Peyer's patch (tissue), 4 donors: ENCODE results near the gene LGI4. TPM values are rescaled to one million over a fixed set of nuclear protein-coding genes. Genes with fewer than 3 reads are reported as not detected.

Experiments
- DNase-seq, 3 donors: peaks; one replicate each; pipeline ENCODE4 v3.0.0-alpha.2; 2017 to 2019
- H3K27ac ChIP-seq, 4 donors: fragments of 200-600 bp; sonication (generic); one replicate each; pipeline ENCODE4 v1.5.1; 2016 to 2019
- H3K27me3 ChIP-seq, 2 donors: fragments of 200-600 bp; sonication (generic); one replicate each; pipeline ENCODE4 v1.5.1; 2019
- H3K36me3 ChIP-seq, 3 donors: fragments of 200-600 bp; sonication (generic); one replicate each; pipeline ENCODE4 v1.5.1; 2016 to 2019
- H3K4me1 ChIP-seq, 4 donors: fragments of 200-600 bp; sonication (generic); one replicate each; pipeline ENCODE4 v1.5.1; 2016 to 2019
- H3K4me3 ChIP-seq, 4 donors: fragments of 200-600 bp; sonication (generic); 1 replicate in 3 of 4; 2 replicates in 1 of 4; pipeline ENCODE4 v1.5.1; 2016 to 2019; ENCODE audit warnings: mild to moderate bottlenecking in 1 of 4
- H3K9me3 ChIP-seq, 4 donors: fragments of 200-600 bp; sonication (generic); one replicate each; pipeline ENCODE4 v1.5.1; 2016 to 2019; ENCODE audit warnings: mild to moderate bottlenecking in 1 of 4
- CTCF ChIP-seq, 6 experiments: fragments of 450-650 bp in 4 of 6; fragments of 200-600 bp in 2 of 6; sonication (generic) in 1 of 6; IDR thresholded peaks; one replicate each; pipeline ENCODE4 v1.5.1; 2017 to 2019; ENCODE audit warnings: antibody characterized with exemption in 6 of 6, mild to moderate bottlenecking in 3 of 6, moderate library complexity in 1 of 6
- POLR2A ChIP-seq, 2 donors: fragments of 450-650 bp; IDR thresholded peaks; one replicate each; pipeline ENCODE4 v1.5.1; 2017; ENCODE audit warnings: antibody characterized with exemption in 2 of 2, mild to moderate bottlenecking in 2 of 2, moderate library complexity in 2 of 2
- total RNA-seq, 4 donors: library from RNA; depleted of rRNA; stranded (reverse); fragments of >200 nt; gene quantifications; one replicate each; pipeline ENCODE4 v1.1.0, GENCODE V29; 2016

LGI4 gene
- total RNA-seq, 4 donors from 2014 or later: 6.1 to 37.3 (median 14.4) TPM

GRCh38 chr19:35118268-35119020 is 16.4 kb downstream of the LGI4 start:
- Histone ChIP-seq H3K27ac (peak overlapping the region in 3 of 4 donors; percentile 79 to 97 (median 85)), H3K27me3 (no peaks in the 10 kb centered on the region), H3K4me1 (peaks cover 0 to 40% (median 4%) of the 10 kb centered on the region in 4 donors), H3K36me3 (peaks cover 0 to 20% (median 0%) of the 10 kb centered on the region in 3 donors), H3K9me3 (no peaks in the 10 kb centered on the region), H3K4me3 (peak overlapping the region in 2 of 4 donors; percentile 56 to 68)
- peak in 1 of 3 donors; percentile 68 for DNase-seq
- TF ChIP-seq POLR2A (IDR thresholded peaks at IDR 0.05) (peak in 1 of 2 donors; percentile 67), CTCF (IDR thresholded peaks at IDR 0.05) (no peak)

- Histone ChIP-seq H3K27me3 (no peaks in the 10 kb centered on the region), H3K27ac (peak overlapping the region in 3 of 4 donors; percentile 79 to 97 (median 85)), H3K4me1 (peaks cover 0 to 36% (median 4%) of the 10 kb centered on the region in 4 donors), H3K36me3 (peaks cover 0 to 13% (median 0%) of the 10 kb centered on the region in 3 donors), H3K9me3 (no peaks in the 10 kb centered on the region), H3K4me3 (peak overlapping the region in 2 of 4 donors; percentile 56 to 68)
- DNase-seq: no peak
- TF ChIP-seq CTCF (IDR thresholded peaks at IDR 0.05) (no peak), POLR2A (IDR thresholded peaks at IDR 0.05) (no peak)
These were observed 17.1 kb downstream of the LGI4 start for GRCh38 chr19:35117799-35118198.

- Histone ChIP-seq H3K27me3 (no peaks in the 10 kb centered on the region), H3K4me1 (peaks cover 0 to 30% (median 4%) of the 10 kb centered on the region in 4 donors), H3K36me3 (peaks cover 0 to 10% (median 0%) of the 10 kb centered on the region in 3 donors), H3K4me3 (peak overlapping the region in 3 of 4 donors; percentile 24 to 68 (median 56)), H3K9me3 (no peaks in the 10 kb centered on the region), H3K27ac (peak overlapping the region in 3 of 4 donors; percentile 79 to 97 (median 85))
- no peak for TF ChIP-seq POLR2A (IDR thresholded peaks at IDR 0.05)
- TF ChIP-seq CTCF (IDR thresholded peaks at IDR 0.05): no peak
- no peak for DNase-seq
These were observed 17.7 kb downstream of the LGI4 start for GRCh38 chr19:35117116-35117515.

GRCh38 chr19:35116072-35116801 is 18.6 kb downstream of the LGI4 start:
- TF ChIP-seq POLR2A (IDR thresholded peaks at IDR 0.05) (peak; percentile 59 to 62), CTCF (IDR thresholded peaks at IDR 0.05) (no peak)
- Histone ChIP-seq H3K36me3 (peaks cover 0 to 10% (median 0%) of the 10 kb centered on the region in 3 donors), H3K27ac (peak overlapping the region in 3 of 4 donors; percentile 79 to 97 (median 85)), H3K9me3 (no peaks in the 10 kb centered on the region), H3K27me3 (no peaks in the 10 kb centered on the region), H3K4me1 (peaks cover 0 to 21% (median 3%) of the 10 kb centered on the region in 4 donors), H3K4me3 (peak overlapping the region in 3 of 4 donors; percentile 24 to 68 (median 56))
- peak in 2 of 3 donors; percentile 74 to 79 for DNase-seq

GRCh38 chr19:35115177-35115951 is 19.5 kb downstream of the LGI4 start, which contains the start of gene FXYD3:
TSS of gene FXYD3 (plus strand) at chr19:35115823. CDS start at chr19:35119377, 3,554 bp downstream.
- Histone ChIP-seq H3K36me3 (peaks cover 0 to 10% (median 0%) of the 10 kb centered on the region in 3 donors), H3K4me1 (peaks cover 0 to 14% (median 2%) of the 10 kb centered on the region in 4 donors), H3K27me3 (no peaks in the 10 kb centered on the region), H3K9me3 (no peaks in the 10 kb centered on the region), H3K4me3 (peak within 1 kb of the TSS in 3 of 4 donors; percentile 24 to 68 (median 56)), H3K27ac (peak within 1 kb of the TSS in 3 of 4 donors; percentile 79 to 97 (median 85))
- peak in 2 of 3 donors; percentile 84 to 85 for DNase-seq
- peak; percentile 87 to 92 for TF ChIP-seq POLR2A (IDR thresholded peaks at IDR 0.05)
- TF ChIP-seq CTCF (IDR thresholded peaks at IDR 0.05): no peak
